ENCODE data around the gene HDX.
"Not testable (repeated sequence)": the region's sequence is repeated elsewhere in the genome, so short reads cannot be mapped to it uniquely, and the experiment has no call there.

HDX gene

GRCh38 chrX:84336646-84337045 is 165.6 kb downstream of the HDX start:
- no peak for DNase-seq

- no peak for DNase-seq
These were observed 167.1 kb downstream of the HDX start for GRCh38 chrX:84335121-84335520.

GRCh38 chrX:84322083-84322827 is 180.0 kb downstream of the HDX start:
- DNase-seq = no peak

- DNase-seq = no peak
These were observed 181.6 kb downstream of the HDX start for GRCh38 chrX:84320614-84321013.

- DNase-seq = no peak
These were observed 182.2 kb downstream of the HDX start for GRCh38 chrX:84320023-84320422.

- DNase-seq = no peak
These were observed 183.6 kb downstream of the HDX start for GRCh38 chrX:84318661-84319060.

- DNase-seq = not testable (repeated sequence)
These were observed 186.3 kb downstream of the HDX start for GRCh38 chrX:84315946-84316345.
